Mesendoderm (in vitro differentiated cells): Measurements from ENCODE around the gene BOD1.
A peak's percentile ranks its signal among the peaks of the same experiment; 100 is the strongest.

Experiments used
- DNase-seq: peaks from one replicate; pipeline ENCODE4 v3.0.0; 2013
- H2AK5ac ChIP-seq: 2 replicates; pipeline ENCODE4 v1.6.1; 2013; ENCODE audit warnings: low read length, inconsistent platforms
- H2BK120ac ChIP-seq: 2 replicates; pipeline ENCODE4 v1.6.1; 2013; ENCODE audit warnings: low read depth, mild to moderate bottlenecking, low read length, moderate library complexity, mixed read lengths
- H2BK15ac ChIP-seq: replicated peaks from 2 replicates; pipeline ENCODE4 v1.6.1; 2013; ENCODE audit warnings: low read depth, mild to moderate bottlenecking, moderate library complexity
- H2BK5ac ChIP-seq: 2 replicates; pipeline ENCODE4 v1.6.1; 2013; ENCODE audit warnings: low read length, inconsistent platforms
- H3K18ac ChIP-seq: 2 replicates; pipeline ENCODE4 v1.6.1; 2013; ENCODE audit warnings: mild to moderate bottlenecking, low read length, mixed read lengths
- H3K23ac ChIP-seq: one replicate; pipeline ENCODE4 v1.6.1; 2013; ENCODE audit warnings: low read length
- H3K27ac ChIP-seq: 2 replicates; pipeline ENCODE4 v1.5.1; 2013; ENCODE audit warnings: low read depth, mild to moderate bottlenecking, inconsistent platforms, low read length, moderate library complexity
- H3K27me3 ChIP-seq: 2 replicates; pipeline ENCODE4 v1.6.1; 2013; ENCODE audit warnings: low read length, control low read depth, mild to moderate bottlenecking, inconsistent platforms; ENCODE audit not compliant: insufficient read depth, poor library complexity
- H3K36me3 ChIP-seq: 2 replicates; pipeline ENCODE4 v1.6.1; 2013; ENCODE audit warnings: low read length, inconsistent platforms; ENCODE audit not compliant: control insufficient read depth, insufficient read depth
- H3K4ac ChIP-seq: one replicate; pipeline ENCODE4 v1.6.1; 2013; ENCODE audit warnings: low read depth, mild to moderate bottlenecking, low read length, moderate library complexity
- H3K4me1 ChIP-seq: 2 replicates; pipeline ENCODE4 v1.6.1; 2013; ENCODE audit warnings: low read depth, low read length, inconsistent platforms; ENCODE audit not compliant: control insufficient read depth
- H3K4me2 ChIP-seq: 2 replicates; pipeline ENCODE4 v1.6.1; 2013; ENCODE audit warnings: low read length
- H3K4me3 ChIP-seq: 2 replicates; pipeline ENCODE4 v1.5.1; 2013; ENCODE audit warnings: mild to moderate bottlenecking, low read length
- H3K56ac ChIP-seq: one replicate; pipeline ENCODE4 v1.6.1; 2013; ENCODE audit warnings: low read length
- H3K79me1 ChIP-seq: 2 replicates; pipeline ENCODE4 v1.6.1; 2013; ENCODE audit warnings: low read length, inconsistent platforms
- H3K79me2 ChIP-seq: 2 replicates; pipeline ENCODE4 v1.6.1; 2013; ENCODE audit warnings: mild to moderate bottlenecking, low read length; ENCODE audit not compliant: control insufficient read depth, insufficient read depth
- H3K9ac ChIP-seq: 2 replicates; pipeline ENCODE4 v1.6.1; 2013; ENCODE audit warnings: low read length, inconsistent platforms
- H4K5ac ChIP-seq: one replicate; pipeline ENCODE4 v1.6.1; 2013; ENCODE audit warnings: low read length
- H4K8ac ChIP-seq: one replicate; pipeline ENCODE4 v1.6.1; 2013; ENCODE audit warnings: low read depth, mild to moderate bottlenecking, control low read depth, low read length, moderate library complexity
- WGBS: extraction: QIAGEN DNeasy Blood & Tissue Kit; methylation state at CpG from one replicate; pipeline ENCODE4 v1.1.7; 2013; ENCODE audit warnings: low lambda C conversion rate, missing lambda C conversion rate; ENCODE audit not compliant: insufficient coverage; ENCODE audit errors: extremely low coverage; 5-methylcytosine and 5-hydroxymethylcytosine counted together

Gene BOD1

DNA sequence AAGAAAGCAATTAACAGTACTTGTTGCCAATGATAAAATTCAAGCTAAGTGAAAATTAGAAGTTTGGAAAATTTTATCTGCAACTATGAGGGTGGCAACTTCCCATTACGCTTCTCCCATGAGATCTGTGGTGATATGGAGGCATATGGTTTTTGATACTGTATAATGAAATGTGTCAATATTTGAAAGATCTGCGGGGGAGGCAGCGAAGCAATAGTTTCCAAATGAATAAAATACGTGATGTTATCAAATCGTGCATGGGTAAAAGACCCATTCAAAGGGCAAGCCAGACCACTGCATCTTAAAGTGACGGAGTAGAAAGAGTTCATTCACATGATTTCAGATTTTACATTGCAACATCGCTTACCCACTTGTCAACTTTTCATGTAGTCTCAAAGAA lies 20.9 kb upstream of the BOD1 start:
- Histone ChIP-seq H3K56ac (no peak overlapping the region), H2BK15ac (no peak overlapping the region), H3K4me2 (no peak overlapping the region), H3K4me3 (no peak overlapping the region), H2BK5ac (no peak overlapping the region), H3K79me2 (no peaks in the 10 kb centered on the region), H2AK5ac (no peak overlapping the region), H2BK120ac (no peak overlapping the region), H4K5ac (no peak overlapping the region), H3K27me3 (no peaks in the 10 kb centered on the region), H3K23ac (no peak overlapping the region), H3K18ac (no peak overlapping the region), H3K27ac (no peak overlapping the region), H4K8ac (no peak overlapping the region), H3K36me3 (no peaks in the 10 kb centered on the region), H3K4me1 (no peaks in the 10 kb centered on the region), H3K4ac (no peak overlapping the region), H3K79me1 (no peaks in the 10 kb centered on the region), H3K9ac (no peak overlapping the region)
- no CpG with 5 or more reads among the region's 7 CpGs for WGBS
- DNase-seq = no peak

DNA sequence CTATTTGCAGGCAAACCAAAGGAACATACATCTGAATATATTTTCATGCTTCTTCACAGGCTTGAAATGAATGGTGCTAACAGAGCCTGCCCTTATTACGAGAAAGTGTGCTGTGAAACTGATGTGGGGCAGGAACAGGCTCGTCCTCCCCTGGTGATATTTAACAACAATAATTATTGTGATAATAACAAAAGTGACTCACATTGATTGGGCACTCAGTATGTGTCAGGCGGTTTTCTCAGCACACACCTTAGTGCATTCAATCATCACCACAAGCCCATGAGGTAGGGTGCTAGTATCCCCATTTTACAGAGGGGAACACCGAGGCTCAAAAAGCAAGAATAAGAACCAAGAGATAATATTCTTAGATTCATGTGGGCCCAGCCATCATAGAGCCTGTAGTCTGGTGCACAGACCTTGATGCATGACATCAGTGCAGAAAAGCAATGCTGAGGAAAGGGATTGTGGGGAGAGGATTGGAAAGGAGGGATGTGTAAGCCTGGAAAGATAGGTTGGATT lies 18.1 kb upstream of the BOD1 start:
- Histone ChIP-seq H3K56ac (no peak overlapping the region), H3K36me3 (no peaks in the 10 kb centered on the region), H3K4me1 (no peaks in the 10 kb centered on the region), H2BK15ac (no peak overlapping the region), H3K4me2 (no peak overlapping the region), H3K23ac (no peak overlapping the region), H3K79me2 (no peaks in the 10 kb centered on the region), H3K79me1 (no peaks in the 10 kb centered on the region), H3K4me3 (no peak overlapping the region), H3K4ac (no peak overlapping the region), H2BK5ac (no peak overlapping the region), H3K27me3 (no peaks in the 10 kb centered on the region), H2BK120ac (no peak overlapping the region), H3K18ac (no peak overlapping the region), H3K9ac (no peak overlapping the region), H2AK5ac (no peak overlapping the region), H4K5ac (no peak overlapping the region), H4K8ac (no peak overlapping the region), H3K27ac (no peak overlapping the region)
- DNase-seq = no peak
- WGBS = no CpG with 5 or more reads among the region's 4 CpGs

DNA sequence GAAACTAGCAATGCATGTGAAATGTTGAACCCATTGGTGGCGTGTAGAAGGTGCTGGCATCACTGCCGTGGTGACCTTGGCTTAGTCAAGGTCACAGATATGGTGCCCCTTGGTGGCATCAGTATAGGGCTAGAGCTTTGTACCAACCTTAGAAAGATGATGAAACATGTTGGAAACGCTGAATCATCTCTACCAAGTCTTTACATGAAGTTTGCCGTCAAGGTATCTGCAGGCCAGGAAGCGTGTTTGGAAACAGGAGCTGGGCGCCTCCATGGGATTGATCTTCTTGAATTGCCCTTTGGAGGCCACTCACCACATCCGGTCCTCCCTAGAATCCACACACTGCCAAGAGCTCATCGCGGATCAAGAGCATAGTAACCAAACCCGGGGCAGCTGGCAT lies 16.9 kb upstream of the BOD1 start:
- no peak overlapping the region for H3K9ac ChIP-seq
- no peaks in the 10 kb centered on the region for H3K79me2 ChIP-seq
- no peak overlapping the region for H3K56ac ChIP-seq
- no CpG with 5 or more reads among the region's 10 CpGs for WGBS
- no peak overlapping the region for H4K8ac ChIP-seq
- no peak overlapping the region for H3K4me3 ChIP-seq
- no peak overlapping the region for H3K18ac ChIP-seq
- H3K36me3 ChIP-seq = no peaks in the 10 kb centered on the region
- H3K4me2 ChIP-seq = no peak overlapping the region
- H2AK5ac ChIP-seq = no peak overlapping the region
- no peak overlapping the region for H3K27ac ChIP-seq
- H2BK5ac ChIP-seq = no peak overlapping the region
- no peak overlapping the region for H3K23ac ChIP-seq
- H2BK15ac ChIP-seq = no peak overlapping the region
- DNase-seq = no peak
- H2BK120ac ChIP-seq = no peak overlapping the region
- H3K79me1 ChIP-seq = no peaks in the 10 kb centered on the region
- H3K4ac ChIP-seq = no peak overlapping the region
- peaks cover 3% of the 10 kb centered on the region for H3K4me1 ChIP-seq
- no peaks in the 10 kb centered on the region for H3K27me3 ChIP-seq
- H4K5ac ChIP-seq = no peak overlapping the region

- Histone ChIP-seq H3K4me3 (no peak overlapping the region), H3K4me2 (no peak overlapping the region), H3K27ac (no peak overlapping the region), H3K9ac (no peak overlapping the region), H2BK5ac (no peak overlapping the region), H3K56ac (no peak overlapping the region), H3K79me2 (no peaks in the 10 kb centered on the region), H2AK5ac (no peak overlapping the region), H4K8ac (no peak overlapping the region), H2BK120ac (no peak overlapping the region), H4K5ac (no peak overlapping the region), H2BK15ac (no peak overlapping the region), H3K23ac (no peak overlapping the region), H3K4me1 (peaks cover 7% of the 10 kb centered on the region), H3K27me3 (no peaks in the 10 kb centered on the region), H3K79me1 (no peaks in the 10 kb centered on the region), H3K4ac (no peak overlapping the region), H3K18ac (no peak overlapping the region), H3K36me3 (no peaks in the 10 kb centered on the region)
- no peak for DNase-seq
- 100% methylated on average over 2 of the region's 3 CpGs for WGBS
Measured at GRCh38 chr5:173631478-173631877, 15.0 kb upstream of the BOD1 start.

- no peak for DNase-seq
- Histone ChIP-seq H3K4ac (no peak overlapping the region), H3K36me3 (no peaks in the 10 kb centered on the region)
Measured at GRCh38 chr5:173630724-173631365, 14.4 kb upstream of the BOD1 start.

GRCh38 chr5:173629628-173630027 lies 13.2 kb upstream of the BOD1 start:
- H2BK5ac ChIP-seq = no peak overlapping the region
- no peaks in the 10 kb centered on the region for H3K79me1 ChIP-seq
- no peak overlapping the region for H3K18ac ChIP-seq
- H4K5ac ChIP-seq = no peak overlapping the region
- H3K56ac ChIP-seq = no peak overlapping the region
- H3K27ac ChIP-seq = no peak overlapping the region
- H3K4ac ChIP-seq = no peak overlapping the region
- H3K79me2 ChIP-seq = no peaks in the 10 kb centered on the region
- no peak overlapping the region for H3K23ac ChIP-seq
- H4K8ac ChIP-seq = no peak overlapping the region
- no peak overlapping the region for H2BK15ac ChIP-seq
- no peak overlapping the region for H3K4me3 ChIP-seq
- WGBS = no CpG with 5 or more reads among the region's 1 CpG
- no peak overlapping the region for H3K9ac ChIP-seq
- H2BK120ac ChIP-seq = no peak overlapping the region
- peak; percentile 67 for DNase-seq
- H3K36me3 ChIP-seq = no peaks in the 10 kb centered on the region
- H2AK5ac ChIP-seq = no peak overlapping the region
- no peaks in the 10 kb centered on the region for H3K27me3 ChIP-seq
- H3K4me1 ChIP-seq = peaks cover 7% of the 10 kb centered on the region
- no peak overlapping the region for H3K4me2 ChIP-seq

More at GRCh38 chr5:173630724-173631365, 14.4 kb upstream of the BOD1 start:
- Histone ChIP-seq H3K27ac (no peak overlapping the region), H2BK15ac (no peak overlapping the region), H3K18ac (no peak overlapping the region), H2AK5ac (no peak overlapping the region), H3K4me3 (no peak overlapping the region), H3K79me1 (no peaks in the 10 kb centered on the region), H2BK120ac (no peak overlapping the region), H3K79me2 (no peaks in the 10 kb centered on the region), H3K27me3 (no peaks in the 10 kb centered on the region), H3K4me1 (peaks cover 7% of the 10 kb centered on the region), H3K9ac (no peak overlapping the region), H3K4me2 (no peak overlapping the region), H4K8ac (no peak overlapping the region), H3K56ac (no peak overlapping the region), H2BK5ac (no peak overlapping the region), H3K23ac (no peak overlapping the region), H4K5ac (no peak overlapping the region)
- no CpG with 5 or more reads among the region's 6 CpGs for whole genome bisulfite sequencing
